Thoracic aorta endothelial cell (primary cell): ENCODE results near the gene CPN1. TPM values are rescaled to one million over a fixed set of nuclear protein-coding genes. Genes with fewer than 3 reads are reported as not detected.

Experiments used
- total RNA-seq: library from RNA; depleted of rRNA; stranded (reverse); fragments of >200 nt; gene quantifications from 2 replicates; pipeline ENCODE4 v1.2.3, GENCODE V29; 2012

The CPN1 gene
- not detected in 2 replicates for total RNA-seq

DNA sequence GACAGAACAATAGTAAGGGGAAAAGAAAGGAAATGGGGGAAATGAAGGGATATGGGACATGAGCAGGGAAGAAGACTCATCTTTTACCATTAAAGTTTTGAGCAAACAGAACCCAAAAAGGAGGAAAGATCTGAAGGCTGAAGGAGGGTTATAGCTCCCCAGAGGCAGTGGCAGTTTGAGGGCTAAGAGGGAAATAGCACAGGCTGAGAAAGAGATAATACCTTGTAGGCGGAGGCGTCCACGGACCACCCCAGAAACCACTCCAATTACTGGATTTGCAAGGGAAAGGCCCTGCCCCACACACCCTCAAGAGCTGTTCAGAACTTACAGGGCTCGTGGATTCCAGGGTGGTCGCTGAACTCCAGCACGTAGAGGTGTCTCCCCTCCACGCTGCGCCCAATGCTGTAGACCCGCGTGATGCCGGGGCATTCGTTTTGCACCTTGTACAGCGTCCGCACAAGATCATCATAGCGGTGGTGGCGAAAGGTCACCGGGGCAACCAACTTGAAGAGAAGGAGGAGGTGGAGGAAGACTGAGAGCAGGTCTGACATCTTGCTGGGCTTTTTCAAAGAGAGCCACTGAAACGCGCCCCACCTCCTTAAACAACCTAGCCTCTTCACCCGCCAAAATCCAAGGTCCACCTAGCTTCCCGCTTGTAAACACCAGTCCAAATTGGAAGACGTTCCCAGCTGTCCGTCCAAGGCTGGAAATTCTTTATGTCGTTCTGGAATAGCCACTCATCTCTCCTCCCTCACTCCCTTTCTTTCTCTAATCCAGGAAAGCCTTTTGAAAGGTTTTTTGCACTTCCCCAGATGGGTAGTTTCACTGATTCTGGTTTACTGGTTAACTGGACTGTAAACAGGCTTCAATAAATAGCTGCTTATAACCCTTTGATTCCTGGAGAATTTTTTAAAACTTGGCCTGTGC is at the start of gene CPN1:
Gene CPN1 (minus strand): TSS at position 795 of the 927 bp plus-strand sequence. CDS start 244 bp downstream, at position 551.

DNA sequence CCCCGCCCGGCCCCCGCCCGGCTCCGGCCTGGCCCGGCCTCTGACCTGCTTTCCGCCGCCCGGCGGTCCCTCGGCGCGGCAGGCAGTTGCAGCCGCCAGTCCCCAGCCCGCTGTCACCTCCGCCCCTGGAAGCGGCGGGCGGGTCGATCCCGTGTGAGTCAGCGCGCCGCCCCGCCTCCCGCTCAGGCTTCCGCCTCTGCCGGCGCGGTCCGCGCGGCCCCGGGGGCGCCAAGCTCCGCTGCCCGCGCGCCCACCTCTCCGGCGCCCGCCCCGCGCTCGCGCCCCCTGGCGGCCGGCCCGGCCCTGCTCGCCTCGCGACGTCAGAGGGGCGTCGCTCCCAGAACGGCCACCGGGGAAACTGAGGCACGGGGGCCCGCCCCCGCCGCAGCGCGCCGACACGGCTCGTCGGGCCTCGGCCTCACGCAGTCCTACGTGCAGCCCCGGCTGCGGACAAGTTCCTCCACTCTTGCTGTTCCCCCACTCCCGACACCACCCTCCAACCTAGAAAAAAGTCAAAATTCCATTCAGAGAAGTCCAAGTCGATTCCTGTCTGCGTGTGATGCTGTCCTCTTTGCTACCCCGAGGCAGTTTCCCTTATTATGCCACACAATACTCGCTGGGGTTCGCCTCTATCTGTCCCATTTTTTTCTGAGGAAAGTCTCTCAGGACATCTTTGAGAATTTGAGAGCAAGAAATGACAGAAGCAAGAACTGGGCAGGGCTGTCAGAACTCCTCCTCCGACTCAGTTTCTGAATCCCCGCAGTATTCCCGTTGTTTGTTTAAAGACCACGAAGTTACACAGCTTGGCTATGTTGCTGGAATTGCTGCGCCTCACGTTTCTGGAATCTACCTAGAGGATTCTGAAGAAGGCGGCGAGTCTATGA is 71.6 kb downstream of the CPN1 start, which contains the start of gene DNMBP:
Gene DNMBP (minus strand): TSS at position 155 of the 884 bp plus-strand sequence. CDS start 37,823 bp downstream, outside the sequence.

Other genes starting within 250 kb of the CPN1 start
- gene DNMBP, start 71.9 kb downstream of the CPN1 start, total RNA-seq: 68.1 and 86.2 TPM in 2 replicates
- gene ERLIN1, start 104.2 kb upstream of the CPN1 start, total RNA-seq: 62.2 and 73.3 TPM in 2 replicates
- 39.6 and 40.7 TPM in 2 replicates for gene CHUK, start 147.7 kb upstream of the CPN1 start, total RNA-seq
- gene CWF19L1, start 185.8 kb upstream of the CPN1 start, total RNA-seq: 45.1 and 54.4 TPM in 2 replicates
- gene BLOC1S2, start 204.8 kb upstream of the CPN1 start, total RNA-seq: 58.7 and 68.8 TPM in 2 replicates
- not detected in 2 replicates for gene PKD2L1, start 248.4 kb upstream of the CPN1 start, total RNA-seq